Measurements from ENCODE around the gene SDK1. TPM values are rescaled to one million over a fixed set of nuclear protein-coding genes. Genes with fewer than 3 reads are reported as not detected.
"Not testable (repeated sequence)": the region's sequence is repeated elsewhere in the genome, so short reads cannot be mapped to it uniquely, and the experiment has no call there.

SDK1 gene
- total RNA-seq, 1 donor from 2014 or later, result 1.1 TPM

GRCh38 chr7:3951316-3952055 is 650.4 kb downstream of the SDK1 start:
- no peak for DNase-seq (ENCODE audit: low read depth, low spot score)

- DNase-seq (ENCODE audit: low read depth, low spot score), result no peak
Measured at GRCh38 chr7:3953133-3953532, 652.1 kb downstream of the SDK1 start.

- DNase-seq (ENCODE audit: low read depth, low spot score), result no peak
Measured at GRCh38 chr7:3953946-3954345, 652.9 kb downstream of the SDK1 start.

- no peak for DNase-seq (ENCODE audit: low read depth, low spot score)
Measured at GRCh38 chr7:3955026-3955425, 654.0 kb downstream of the SDK1 start.

GRCh38 chr7:3955751-3956696 is 655.0 kb downstream of the SDK1 start:
- peak; percentile 17 for DNase-seq (ENCODE audit: low read depth, low spot score)

GRCh38 chr7:3956949-3957348 is 655.9 kb downstream of the SDK1 start:
- DNase-seq (ENCODE audit: low read depth, low spot score), result no peak

- DNase-seq (ENCODE audit: low read depth, low spot score), result no peak
Measured at GRCh38 chr7:3957472-3958108, 656.5 kb downstream of the SDK1 start.

- DNase-seq (ENCODE audit: low read depth, low spot score), result no peak
Measured at GRCh38 chr7:3958109-3958483, 657.0 kb downstream of the SDK1 start.

GRCh38 chr7:3959364-3959763 is 658.3 kb downstream of the SDK1 start:
- no peak for DNase-seq (ENCODE audit: low read depth, low spot score)

GRCh38 chr7:3960050-3960763 is 659.2 kb downstream of the SDK1 start:
- no peak for DNase-seq (ENCODE audit: low read depth, low spot score)

GRCh38 chr7:3960942-3961341 is 659.9 kb downstream of the SDK1 start:
- DNase-seq (ENCODE audit: low read depth, low spot score), result no peak

GRCh38 chr7:3961857-3962503 is 660.9 kb downstream of the SDK1 start:
- no peak for DNase-seq (ENCODE audit: low read depth, low spot score)

- not testable (repeated sequence) for DNase-seq (ENCODE audit: low read depth, low spot score)
Measured at GRCh38 chr7:3963768-3964167, 662.7 kb downstream of the SDK1 start.

- DNase-seq (ENCODE audit: low read depth, low spot score), result no peak
Measured at GRCh38 chr7:3964980-3965606, 664.0 kb downstream of the SDK1 start.

- DNase-seq (ENCODE audit: low read depth, low spot score), result no peak
Measured at GRCh38 chr7:3965794-3966395, 664.8 kb downstream of the SDK1 start.

- no peak for DNase-seq (ENCODE audit: low read depth, low spot score)
Measured at GRCh38 chr7:3968234-3968633, 667.2 kb downstream of the SDK1 start.

- no peak for DNase-seq (ENCODE audit: low read depth, low spot score)
Measured at GRCh38 chr7:3969286-3969685, 668.2 kb downstream of the SDK1 start.

GRCh38 chr7:3971323-3971722 is 670.3 kb downstream of the SDK1 start:
- DNase-seq (ENCODE audit: low read depth, low spot score), result no peak

GRCh38 chr7:3973264-3973663 is 672.2 kb downstream of the SDK1 start:
- DNase-seq (ENCODE audit: low read depth, low spot score), result no peak

GRCh38 chr7:3974329-3974728 is 673.3 kb downstream of the SDK1 start:
- no peak for DNase-seq (ENCODE audit: low read depth, low spot score)
